ENCODE data around the gene TMEM171.

The TMEM171 gene

DNA sequence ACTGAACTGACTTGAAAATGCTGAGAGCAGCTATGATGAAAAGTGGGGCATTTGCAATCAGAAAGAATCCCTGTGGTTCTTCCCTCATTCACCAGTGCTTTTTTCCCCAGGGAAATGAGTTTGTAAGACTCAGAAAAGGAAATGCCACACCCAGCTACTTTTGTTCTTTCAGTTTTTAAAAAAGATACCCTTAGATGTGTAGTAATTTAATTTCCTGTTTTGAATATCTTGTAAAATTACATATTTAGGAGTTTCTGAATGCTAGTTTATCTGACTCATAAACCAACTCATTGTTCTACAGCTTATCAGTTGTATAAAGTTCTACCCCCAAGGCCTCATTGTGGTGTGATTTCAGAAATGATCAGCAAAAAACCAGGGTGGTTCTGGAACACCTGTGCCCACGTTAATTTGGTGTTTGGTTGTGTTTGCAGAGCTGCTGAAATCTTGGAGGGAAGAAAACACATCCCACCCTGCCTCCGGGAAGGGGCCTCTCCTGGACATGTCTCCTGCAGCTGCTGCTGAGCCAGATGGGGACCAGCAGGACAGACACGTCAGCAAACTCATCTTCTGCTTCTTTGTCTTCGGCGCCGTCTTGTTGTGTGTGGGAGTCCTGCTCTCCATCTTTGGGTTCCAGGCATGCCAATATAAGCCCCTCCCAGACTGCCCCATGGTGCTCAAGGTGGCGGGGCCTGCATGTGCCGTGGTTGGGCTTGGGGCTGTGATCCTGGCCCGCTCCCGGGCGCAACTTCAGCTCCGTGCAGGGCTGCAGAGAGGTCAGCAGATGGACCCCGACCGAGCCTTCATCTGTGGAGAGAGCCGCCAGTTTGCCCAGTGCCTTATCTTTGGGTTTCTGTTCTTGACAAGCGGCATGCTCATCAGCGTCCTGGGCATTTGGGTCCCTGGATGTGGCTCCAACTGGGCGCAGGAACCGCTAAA is 2.8 kb downstream of the TMEM171 start:
- no peak for DNase-seq

DNA sequence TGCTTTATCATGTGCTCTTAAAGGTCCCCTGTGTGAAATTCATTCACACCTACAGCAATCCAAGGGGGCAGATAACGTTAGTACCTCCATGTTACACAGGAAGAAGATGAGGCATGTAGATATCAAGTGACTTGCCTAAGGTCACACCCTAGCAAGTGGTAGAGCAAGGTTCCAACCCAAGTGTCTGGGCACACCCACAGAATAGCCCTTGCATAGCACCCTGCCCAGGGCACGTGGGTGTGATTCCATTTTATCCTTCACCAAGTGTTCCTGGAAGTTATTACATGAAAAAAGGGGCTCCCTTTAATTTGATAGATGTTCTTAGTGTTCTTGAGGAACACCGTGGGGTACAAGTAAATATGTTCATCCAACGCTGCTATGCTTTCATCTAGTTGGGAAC is 4.9 kb downstream of the TMEM171 start:
- no peak for DNase-seq

DNA sequence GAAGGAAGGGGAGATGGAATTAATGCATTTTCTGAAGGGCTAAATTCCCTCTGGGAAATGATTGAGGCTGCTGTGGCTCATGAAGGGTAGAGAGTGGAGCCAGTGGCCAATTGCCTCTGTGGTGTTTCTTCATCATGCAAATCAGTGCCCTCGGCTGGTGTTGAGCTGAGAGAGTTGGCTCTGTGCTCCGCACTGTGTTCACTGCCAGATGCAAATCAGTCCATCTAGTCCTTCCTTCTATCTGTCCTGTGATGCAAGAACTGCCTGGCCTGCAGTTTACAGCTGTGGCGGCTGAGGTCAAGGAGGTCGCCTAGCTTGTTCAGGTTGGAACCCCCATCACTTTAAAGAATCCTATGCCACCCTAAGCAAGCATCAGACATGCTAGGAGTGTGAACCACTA is 6.0 kb downstream of the TMEM171 start:
- no peak for DNase-seq

DNA sequence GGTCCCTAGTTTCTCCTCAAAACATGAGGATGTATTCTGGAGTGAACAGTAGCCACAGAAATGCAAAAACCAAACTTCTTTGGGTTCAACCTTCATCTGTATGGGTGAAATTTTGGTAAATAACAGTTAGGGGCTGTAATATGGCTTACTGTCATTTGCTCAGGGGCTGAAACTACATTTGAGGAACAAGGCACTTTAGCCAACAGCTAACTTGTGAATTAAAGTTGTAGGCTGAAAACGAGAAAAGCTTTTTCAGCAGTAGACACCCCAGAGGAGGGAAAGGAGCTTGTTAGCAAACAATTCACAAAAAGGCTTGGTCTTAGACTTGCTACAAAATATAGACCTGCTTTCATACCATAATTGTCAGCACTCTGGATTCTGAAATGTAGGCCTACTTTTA is 6.6 kb downstream of the TMEM171 start:
- DNase-seq: no peak

DNA sequence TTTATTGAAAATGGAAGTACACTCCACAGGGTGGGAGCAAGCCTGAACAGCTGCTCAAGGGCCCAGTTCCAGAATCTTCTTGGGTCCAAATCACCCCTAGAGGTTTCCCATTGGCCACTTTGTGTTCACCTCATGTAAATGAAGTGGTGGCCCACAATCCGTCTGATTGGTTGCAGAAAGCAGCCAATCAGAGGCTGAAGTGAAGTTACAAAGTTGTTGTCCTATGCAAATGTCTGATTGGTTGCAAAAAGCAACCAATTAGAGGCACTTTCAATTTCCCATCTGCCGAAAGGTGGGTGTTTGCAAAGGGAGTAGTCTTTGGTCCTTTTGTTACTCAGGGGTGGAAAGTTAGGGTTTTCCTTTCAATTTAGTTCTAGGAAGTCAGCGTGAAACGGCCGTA is 8.8 kb downstream of the TMEM171 start:
- DNase-seq: no peak

DNA sequence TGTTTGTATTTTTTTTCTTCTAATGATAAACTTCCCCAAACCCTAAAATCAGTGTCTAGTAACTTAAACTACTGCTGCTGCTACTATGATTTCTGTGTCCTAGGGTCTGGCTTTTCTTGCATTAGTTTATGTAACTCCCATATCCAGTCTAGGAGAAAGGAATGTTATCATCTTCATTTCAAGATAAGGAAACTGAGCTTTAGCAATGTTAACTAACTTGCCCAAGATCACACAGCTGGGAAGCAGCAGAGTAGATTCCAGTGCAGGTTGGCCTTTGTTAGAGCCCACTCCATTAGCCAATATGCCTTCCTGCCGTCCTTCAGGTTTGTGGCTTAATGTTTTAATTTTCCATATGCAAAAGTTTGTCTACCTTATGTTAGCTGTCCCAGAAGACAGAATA is 10.4 kb downstream of the TMEM171 start:
- DNase-seq: no peak

DNA sequence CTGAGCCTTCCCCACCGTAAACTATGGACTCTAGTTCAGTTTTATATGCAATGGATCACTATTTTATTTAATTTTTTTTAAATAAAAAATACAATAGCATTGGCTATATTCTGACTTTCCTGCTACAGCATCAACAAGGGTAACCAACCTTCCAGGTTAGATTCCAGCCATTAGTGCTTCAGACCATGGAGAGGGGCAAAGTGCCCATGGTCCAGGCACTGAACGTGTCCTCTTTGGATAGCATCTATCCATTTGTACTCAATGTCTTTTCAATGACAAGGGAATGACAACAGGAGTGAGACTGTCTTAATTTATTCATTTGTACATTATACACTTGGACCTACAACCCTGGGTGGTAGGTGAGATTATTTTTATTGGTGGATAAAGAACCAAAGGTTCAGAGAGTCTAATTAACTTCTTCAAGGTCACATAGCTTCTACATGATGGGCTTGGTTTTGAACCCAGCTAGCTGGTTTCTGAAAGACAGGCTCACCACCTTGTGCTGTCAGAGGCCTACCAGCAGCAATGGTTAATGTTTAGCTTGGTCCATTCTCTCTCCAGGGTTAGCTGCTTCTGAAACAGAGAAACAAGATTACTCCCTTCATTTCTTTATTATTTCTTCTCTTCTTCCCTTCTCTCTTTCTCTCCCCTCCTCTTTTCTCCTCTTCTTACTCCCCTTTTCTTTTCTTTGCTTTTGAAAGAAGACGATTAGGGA is 11.5 kb downstream of the TMEM171 start:
- DNase-seq: no peak

DNA sequence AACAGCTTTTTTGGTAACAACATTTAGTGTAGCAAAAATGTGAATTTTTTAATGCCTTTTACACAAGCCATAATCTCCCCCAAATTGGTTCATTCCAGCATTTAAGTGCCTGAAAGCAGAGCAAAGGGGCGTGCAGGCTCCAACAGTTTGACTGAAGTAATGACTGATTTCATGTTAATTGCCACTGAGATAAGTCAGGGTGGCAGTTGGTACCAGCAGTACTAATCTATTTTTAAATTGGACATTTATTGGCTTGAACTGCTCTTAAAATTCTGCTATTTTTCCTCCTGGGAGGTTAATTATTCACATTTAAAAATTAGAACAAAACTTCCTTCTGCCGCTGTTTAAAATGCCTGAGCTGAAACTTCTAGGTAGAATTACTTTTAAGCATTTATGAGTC is 12.4 kb downstream of the TMEM171 start:
- DNase-seq: no peak

DNA sequence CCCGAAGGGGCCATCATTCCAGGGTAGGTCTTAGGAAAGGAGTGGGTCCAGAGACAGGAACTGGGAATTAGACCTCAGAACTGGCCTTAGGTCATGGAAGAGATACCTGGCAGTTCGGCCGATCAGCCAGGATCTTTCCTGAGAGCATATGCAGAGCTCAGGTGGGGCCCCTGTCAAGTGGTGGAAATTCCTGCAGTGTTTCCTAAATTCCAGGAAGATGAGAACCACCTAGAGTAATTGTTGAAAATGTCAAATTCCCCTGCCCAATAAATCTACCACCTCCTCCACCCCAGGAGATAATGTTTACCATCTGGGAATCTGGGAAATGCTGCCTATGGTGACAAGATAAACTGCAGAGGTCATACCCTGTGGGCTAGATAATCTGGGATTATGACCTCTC is 14.6 kb downstream of the TMEM171 start:
- DNase-seq: no peak

DNA sequence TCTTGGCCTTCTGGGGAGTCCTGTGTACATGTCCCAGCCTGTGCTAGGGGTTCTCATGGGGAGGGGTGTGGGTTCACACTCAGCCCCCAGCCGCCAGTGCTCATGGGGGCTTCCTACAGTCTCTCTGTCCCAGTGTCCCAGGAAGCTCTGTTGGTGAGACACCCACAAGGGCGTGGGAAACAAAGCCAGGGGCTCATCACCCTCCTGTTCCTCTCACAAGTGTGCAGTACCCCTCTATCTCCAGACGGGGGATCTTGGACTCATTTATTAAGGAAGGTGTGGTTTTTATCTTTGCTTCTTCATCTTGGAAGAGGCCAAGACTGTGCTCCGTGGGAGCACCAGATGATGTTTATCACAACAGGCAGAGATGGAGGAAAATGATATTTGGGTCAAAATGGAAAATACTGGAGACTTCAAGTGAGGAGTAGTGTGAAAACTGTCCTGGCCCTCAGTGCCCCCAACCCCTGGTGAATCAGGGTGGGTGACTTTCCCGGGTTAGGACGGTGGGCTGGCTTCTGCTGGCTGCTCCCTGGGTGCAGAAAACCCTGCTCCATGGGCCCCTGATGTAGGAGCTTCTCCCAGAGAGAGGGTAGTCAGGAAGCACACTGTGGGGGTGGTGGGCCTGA is 15.2 kb downstream of the TMEM171 start:
- DNase-seq: no peak

DNA sequence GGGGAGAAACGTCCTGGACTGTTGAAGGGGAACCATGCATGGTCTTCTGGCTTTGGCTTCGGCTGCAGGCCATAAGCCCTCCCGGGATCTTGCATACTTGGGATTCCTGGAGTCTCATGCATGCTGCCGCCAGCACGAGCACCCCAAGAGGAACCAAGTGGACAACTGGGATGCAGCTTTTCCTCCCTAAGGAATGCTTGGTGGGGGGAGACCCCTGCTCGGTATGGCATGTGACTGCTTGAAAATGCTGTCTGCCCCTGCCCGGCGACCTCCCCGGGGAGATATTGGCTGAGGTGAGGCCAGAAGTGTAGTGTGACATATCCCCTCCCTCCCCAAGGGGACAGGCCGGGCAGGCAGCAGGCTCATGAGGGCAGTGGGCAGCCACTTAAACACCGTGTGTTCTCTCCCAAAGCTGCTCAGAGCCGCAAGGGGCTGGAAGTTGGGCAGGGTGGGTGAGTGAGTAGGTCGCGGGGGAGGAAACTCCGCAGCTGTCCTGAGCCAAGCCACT is 15.7 kb downstream of the TMEM171 start:
- no peak for DNase-seq

DNA sequence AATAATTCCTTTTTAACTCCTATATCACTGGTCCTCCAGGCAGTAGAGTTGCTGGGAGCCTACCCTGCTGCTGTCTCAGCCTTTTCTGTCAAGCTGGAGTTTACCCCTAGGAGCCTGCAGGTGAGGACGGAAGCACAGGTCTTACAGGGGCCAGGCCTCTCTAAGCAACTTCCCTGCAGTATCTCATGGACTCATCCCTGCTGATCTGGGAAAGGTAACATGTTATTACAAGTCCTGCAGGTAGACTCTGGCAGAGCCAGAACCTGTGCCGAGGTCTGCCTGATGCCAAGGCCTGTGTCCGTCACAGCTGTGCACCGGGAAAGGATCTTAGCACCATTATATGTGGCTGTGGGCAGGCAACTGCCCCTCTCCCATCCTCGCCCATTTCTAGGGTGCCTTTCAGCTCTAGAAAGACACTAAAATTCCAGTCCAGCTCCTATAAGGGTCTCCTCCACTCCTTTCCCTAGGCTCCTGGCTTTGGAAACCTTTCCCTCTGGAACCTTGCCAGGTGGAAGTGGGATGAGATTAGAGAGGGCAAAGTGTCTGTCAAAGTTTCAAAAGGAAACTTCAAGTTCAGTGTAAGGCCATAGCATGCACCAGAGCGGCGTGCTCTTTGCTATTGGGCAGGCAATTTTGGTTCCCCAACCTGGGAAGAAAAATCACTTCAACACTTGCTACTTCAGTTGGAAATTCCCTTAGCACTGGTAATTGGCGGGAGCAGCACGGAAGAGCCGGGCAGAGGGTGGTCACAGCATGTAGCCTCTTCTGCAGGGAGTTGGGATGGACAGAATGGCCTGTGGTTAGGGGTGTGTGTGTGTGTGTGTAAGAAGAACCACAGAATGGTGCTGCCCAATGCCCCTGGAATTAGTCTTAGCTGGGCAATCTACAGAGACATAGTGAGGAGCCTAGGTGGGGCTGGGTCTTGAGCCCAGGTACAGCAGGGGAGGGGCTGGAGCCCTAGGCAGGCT is 17.5 kb downstream of the TMEM171 start:
- DNase-seq: no peak

DNA sequence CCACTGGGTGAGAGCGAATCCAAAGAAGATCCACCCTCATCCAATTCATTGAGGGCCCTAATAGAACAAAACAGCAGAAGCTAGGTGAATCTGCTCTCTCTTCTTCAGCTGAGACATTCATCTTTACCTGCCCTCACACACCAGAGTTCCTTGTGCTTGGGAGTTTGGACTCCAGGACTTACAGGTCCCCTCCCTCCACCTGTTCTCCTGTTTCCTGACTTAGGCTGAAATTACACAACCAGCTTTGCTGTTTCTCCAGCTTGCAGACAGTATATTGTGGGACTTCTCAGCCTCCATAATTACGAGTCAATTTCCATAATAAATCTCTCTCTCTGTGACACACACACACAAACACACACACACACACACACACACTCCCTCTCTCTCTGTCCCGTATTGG is 19.1 kb downstream of the TMEM171 start:
- no peak for DNase-seq

DNA sequence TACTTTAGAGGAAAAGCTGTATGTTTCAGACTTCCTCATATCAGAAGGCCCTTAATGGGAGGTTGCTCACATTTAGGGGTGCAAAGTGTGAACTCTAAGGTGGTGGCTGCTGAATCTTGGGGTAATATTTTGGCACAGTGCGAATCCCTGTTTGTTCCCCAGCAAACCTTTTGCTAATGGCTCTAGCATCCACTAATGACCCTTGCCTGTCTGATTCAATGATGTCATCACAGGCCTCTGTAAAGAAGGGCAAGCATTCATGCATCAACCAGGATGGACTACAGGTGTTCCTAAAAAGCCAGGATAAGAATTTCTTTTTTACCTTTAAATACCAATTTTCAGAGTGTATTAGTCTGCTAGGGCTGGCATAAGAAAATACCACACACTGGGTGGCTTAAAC is 20.4 kb downstream of the TMEM171 start:
- DNase-seq: no peak

DNA sequence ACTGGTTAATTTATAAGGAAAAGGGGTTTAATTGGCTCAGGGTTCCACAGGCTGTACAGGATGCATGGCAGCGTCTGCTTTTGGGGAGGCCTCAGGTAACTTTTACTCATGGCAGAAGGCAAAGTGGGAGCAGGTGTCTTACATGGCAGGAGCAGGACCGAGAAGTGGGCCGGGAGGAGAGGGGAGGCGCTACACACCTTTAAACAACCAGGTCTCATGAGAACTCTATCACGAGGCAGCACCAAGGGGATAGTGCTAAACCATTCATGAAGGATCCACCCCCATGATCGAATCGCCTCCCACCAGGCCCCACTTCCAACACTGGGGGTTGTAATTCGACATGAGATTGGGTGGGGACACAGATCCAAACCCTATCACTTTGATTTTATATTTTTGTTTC is 21.7 kb downstream of the TMEM171 start:
- DNase-seq: no peak

DNA sequence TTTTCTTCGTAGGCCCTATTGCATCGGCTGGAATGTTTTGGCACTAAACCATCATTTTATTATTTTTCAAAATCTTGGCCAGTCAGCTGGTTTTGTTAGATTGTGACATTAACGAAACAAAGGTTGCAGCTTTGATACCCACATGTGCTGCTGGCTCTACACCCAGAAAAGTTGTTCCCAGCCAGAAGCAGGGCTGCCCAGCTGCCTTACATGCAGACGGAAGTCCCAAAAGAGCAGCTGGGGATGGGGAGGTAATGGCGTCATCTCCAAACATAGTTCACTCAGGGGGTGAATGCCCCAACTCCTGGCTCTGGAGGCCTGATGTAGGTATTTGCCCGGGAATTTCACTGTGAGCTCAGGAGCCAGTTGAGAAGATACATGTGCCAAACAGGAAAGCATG is 23.3 kb downstream of the TMEM171 start:
- DNase-seq: no peak

DNA sequence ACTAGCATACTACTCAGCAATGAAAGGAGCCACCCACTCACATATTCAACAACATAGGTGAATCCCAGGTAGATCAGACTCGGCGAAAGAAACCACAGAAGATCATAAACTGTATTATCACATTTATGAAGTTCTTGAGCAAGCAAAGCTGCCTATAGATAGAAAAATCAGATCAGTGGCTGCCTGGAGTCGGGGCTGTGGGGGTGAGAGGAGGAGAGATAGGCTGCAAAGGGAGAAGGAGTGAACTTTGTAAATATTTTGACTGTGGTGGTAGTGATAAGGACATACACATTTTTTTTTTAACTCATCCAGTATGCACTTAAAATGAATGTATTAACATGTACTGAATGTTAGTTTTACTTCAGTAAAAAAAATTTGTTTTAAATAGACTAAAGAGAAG is 29.2 kb downstream of the TMEM171 start:
- DNase-seq: no peak

DNA sequence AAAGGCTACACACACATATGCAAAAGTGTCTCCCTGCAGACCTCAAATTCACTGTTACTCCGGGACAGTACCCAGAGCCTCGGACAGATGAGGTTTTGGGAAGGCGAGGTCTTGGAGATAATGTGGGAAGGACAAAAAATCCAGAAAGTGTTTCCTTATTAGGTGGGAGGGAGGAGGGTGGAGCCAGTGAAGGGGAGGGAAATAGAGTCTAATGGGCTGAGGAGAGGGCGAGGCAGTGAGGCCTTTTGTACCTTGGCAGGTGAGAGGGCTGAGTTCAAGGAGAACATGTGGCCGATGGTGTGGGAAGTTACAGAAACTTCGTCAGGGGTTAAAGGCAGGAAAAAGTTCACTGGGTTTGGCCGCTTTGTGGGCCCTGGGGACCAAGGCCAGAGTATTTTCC is 30.5 kb downstream of the TMEM171 start:
- DNase-seq: no peak

DNA sequence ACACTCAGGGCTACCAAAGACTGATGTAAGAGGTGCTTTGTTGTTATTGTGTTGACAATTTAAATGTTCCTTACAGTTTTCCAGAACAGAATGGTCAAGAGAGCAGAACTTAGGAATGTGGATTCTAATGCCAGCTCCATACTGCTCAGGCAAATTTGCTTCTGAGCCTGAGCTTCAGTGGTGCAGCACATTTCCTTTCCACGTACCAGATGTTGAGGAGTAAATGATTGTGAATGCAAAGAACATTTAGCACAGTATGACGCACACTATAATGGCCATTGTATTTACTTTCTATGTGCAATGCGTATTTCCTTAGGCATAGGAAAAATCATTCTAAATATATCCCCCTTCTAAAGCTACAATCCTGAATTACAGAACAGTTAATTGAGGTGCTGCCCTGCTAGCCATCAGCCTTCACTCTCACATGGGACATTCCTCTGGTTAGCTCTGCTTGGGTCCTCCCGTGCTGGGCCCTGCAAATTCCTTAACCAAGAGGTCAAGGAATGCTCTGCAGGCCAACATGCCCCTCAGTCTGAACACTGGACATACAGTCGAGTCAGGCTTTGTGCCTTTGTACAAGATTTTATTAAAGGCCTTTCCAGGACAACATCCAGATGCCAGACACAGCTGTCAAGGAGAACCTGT is 31.5 kb downstream of the TMEM171 start:
- DNase-seq: no peak

DNA sequence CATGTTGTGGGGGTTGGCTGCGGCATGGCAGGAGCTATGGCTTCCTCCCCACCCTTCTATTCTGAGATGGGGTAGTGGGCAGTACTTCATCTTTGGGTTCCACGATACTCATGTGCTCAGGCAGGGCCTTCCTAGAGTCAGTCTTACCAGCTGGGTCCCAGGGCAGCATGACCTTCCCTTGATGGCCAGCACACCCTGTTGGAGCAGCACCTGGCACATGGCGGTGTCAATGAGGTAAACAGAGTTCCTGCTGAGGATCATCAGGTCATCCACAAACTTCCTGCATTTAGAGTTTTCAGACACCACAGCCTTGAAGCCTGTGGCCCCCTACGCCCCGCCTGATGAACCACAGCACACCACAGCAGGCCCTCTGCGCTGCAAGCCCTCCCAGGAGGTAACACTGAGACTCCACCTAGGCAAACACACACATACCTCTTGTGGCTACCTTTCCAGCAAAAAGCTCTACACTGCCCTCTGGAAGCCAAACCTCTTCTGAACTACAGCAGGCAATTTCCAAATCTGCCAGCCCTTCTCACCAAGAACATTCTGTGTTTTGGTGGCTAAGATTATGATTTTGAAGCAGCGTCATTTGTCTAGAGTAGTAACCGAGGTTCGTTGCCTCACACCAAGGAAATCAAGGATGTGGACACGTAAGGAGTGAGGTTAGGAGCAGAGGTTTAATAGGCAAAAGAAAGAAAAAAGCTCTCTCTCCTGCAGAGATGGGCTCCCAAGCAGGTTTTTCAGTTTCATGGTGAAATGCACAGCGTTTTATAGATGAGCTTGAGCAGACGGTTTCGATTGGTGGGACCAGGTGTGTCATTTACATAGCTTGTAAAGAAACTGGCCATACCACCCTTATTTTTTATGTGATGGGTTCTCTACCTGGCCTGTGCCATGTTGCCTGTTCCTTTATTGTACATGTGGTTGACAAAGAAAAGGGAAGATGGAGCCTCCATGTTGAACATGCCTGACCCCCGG is 32.3 kb downstream of the TMEM171 start:
- no peak for DNase-seq

DNA sequence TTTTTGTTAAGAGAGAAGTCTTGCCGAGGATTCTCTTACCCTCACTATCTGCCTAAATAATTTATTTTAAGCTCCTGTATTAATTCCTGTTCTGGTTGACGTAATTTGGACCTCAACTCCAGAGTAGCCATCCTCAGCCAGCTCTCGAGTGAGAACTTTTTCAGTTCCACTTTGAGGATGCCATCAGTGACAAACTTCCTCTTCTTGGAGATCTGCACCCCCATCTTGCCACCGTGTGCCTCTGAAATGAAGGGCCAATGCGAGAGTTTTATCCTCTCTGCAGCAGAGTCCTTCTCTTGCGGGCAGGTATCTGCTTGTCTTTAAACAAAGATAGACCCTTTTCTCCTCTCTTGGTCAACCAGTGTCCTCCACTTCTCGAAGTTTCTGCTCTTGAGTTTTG is 33.1 kb downstream of the TMEM171 start:
- no peak for DNase-seq

Measured in activated CD4-positive, alpha-beta T cell treated with anti-CD3 and anti-CD28 coated beads, Interleukin-2, amount 50 U/mL, for 4 hours (primary cell).